Neural progenitor cell (in vitro differentiated cells): Measurements from ENCODE around the gene SIPA1L2.

Experiments
- EZH2 ChIP-seq: fragments of 200-600 bp; sonication (generic); IDR thresholded peaks from 2 replicates; pipeline ENCODE4 v1.6.1; 2017; ENCODE audit warnings: antibody characterized with exemption, mild to moderate bottlenecking, moderate library complexity
- TF ChIP-seq, protein P1 (sequence below): fragments of 200-600 bp; sonication (generic); IDR thresholded peaks from 2 replicates; pipeline ENCODE4 v1.5.1; 2017; ENCODE audit warnings: antibody characterized with exemption, mild to moderate bottlenecking

DNA sequence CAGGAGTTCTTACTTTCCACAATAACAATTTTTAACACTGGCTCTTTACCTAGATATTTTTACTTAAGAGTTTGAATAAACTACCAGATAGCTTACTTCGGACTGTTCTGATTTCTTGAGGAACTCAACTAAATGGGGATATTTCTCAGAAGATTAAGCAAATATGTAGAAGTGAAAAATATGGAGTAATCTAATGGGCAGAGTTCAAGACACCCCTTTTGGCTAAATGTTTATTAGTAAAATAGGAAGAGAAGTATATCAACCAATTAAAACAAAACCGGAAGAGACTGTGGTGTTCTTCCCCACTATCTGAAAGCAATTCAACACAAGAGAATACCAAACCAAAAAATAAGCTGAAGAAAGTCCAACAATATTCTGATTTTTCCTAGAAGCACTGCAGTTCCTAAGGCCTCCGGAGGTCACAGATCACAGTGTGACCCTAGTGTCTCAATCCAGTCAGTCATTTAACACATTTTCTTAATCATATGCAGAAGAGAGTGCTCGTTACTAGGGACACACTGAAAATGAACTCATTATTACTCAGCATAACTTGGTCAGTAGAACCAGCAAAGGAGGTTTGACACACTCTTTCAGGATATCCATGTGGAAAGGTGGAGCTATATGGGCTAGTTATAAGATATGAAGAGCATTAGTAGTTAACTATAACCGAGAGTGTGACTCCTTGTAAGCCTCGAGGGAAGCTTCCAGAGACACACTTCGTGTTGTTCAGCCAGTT, 5.2 kb downstream of the SIPA1L2 start:
- TF ChIP-seq, protein P1, sequence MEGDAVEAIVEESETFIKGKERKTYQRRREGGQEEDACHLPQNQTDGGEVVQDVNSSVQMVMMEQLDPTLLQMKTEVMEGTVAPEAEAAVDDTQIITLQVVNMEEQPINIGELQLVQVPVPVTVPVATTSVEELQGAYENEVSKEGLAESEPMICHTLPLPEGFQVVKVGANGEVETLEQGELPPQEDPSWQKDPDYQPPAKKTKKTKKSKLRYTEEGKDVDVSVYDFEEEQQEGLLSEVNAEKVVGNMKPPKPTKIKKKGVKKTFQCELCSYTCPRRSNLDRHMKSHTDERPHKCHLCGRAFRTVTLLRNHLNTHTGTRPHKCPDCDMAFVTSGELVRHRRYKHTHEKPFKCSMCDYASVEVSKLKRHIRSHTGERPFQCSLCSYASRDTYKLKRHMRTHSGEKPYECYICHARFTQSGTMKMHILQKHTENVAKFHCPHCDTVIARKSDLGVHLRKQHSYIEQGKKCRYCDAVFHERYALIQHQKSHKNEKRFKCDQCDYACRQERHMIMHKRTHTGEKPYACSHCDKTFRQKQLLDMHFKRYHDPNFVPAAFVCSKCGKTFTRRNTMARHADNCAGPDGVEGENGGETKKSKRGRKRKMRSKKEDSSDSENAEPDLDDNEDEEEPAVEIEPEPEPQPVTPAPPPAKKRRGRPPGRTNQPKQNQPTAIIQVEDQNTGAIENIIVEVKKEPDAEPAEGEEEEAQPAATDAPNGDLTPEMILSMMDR, result no peak
- no peak for TF ChIP-seq EZH2
